GM18873 (cell line): ENCODE results near the gene EGR2.
A peak's percentile ranks its signal among the peaks of the same experiment; 100 is the strongest.

Source experiments
- ATAC-seq: cut with Tn5 transposase; IDR thresholded peaks from one replicate; pipeline ENCODE4 v1.9.1; 2021; ENCODE audit warnings: mild to moderate bottlenecking, moderate library complexity, moderate number of reproducible peaks; ENCODE audit not compliant: unreplicated experiment, low FRiP score

Gene EGR2

DNA sequence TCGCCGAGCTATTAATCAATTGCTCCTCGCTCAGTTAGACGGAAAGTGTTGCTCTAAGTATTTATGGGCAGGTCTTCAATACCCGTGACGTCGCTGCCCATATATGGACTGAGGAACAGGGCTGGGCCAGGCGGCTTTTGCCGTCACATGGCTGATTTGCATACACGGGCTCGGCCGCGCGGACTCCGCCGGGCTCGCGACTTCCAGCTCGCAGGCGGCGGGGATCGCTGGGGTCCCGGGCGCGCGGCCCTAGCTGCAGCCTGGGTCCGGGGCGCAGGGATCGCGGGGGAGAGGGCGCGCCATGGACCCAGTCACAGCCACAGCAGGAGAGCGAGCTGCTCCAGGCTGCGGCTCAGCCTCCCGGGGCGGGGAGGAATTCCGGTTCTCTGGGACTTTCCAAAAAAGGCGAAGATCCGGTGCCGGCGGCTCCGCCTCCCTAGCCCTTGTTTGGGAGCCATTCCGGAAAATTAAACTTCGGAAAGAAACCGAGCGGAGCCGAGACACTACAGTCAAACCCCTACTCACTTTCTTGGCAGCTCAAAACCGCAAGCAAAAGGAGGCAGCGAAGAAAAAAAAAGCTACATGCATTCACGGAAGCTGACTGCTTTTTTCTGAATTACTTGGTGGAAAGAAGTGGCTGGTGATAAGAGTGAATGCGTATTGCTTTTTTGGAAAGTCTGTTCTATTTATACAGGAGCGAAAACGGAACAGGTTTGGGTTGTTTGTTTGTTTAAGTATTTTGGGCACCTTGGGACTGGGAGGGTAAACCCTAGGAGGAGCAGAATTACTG, at the start of gene EGR2:
TSS of gene EGR2 (minus strand) at position 36 of the 790 bp plus-strand sequence. CDS start 337 bp downstream, outside the sequence.
- ATAC-seq, result peak; percentile 67

DNA sequence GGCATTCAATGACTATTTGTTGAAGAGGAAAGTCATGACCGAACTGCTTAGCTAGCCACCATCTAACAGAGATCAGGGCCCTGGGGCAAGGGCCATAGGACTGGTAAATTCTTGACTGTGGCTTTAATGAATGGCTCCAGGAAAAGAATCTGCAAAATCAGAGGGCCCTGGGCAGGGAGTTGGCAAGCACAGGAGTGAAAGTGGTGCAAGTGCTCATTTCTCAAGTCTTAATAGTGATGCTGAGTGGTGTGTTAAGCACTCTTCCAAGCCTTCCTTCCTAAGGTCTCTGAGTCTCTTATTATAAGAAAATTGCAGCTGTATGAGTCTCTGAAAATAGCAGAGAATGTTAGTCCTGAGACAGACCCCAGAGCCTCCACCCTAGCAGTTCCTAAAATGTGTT, 46.3 kb upstream of the EGR2 start:
- no peak for ATAC-seq

GRCh38 chr10:62861507-62861906, 45.3 kb upstream of the EGR2 start:
- no peak for ATAC-seq

DNA sequence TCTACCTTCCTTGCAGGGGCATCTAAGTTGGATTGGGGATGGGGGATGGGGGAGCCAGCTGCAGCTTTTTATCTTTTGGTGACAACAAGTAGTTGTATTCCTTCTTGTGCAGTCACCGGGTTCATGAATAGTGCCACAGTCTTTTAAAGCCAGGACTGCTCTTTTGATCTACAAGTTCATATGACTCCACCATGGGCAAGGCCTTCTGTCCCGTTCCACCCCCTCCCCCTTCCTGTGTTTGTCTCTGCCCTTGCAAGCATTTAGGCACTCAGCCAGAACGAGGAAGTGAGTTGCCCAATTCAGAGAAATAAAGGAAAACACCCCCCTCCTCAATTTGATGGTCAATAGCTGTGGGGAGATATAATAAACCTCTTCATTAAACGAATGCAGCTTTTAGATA, 44.8 kb upstream of the EGR2 start:
- ATAC-seq, result no peak

GRCh38 chr10:62858364-62858763, 42.2 kb upstream of the EGR2 start:
- ATAC-seq, result no peak

GRCh38 chr10:62856021-62856420, 39.9 kb upstream of the EGR2 start:
- ATAC-seq, result no peak

DNA sequence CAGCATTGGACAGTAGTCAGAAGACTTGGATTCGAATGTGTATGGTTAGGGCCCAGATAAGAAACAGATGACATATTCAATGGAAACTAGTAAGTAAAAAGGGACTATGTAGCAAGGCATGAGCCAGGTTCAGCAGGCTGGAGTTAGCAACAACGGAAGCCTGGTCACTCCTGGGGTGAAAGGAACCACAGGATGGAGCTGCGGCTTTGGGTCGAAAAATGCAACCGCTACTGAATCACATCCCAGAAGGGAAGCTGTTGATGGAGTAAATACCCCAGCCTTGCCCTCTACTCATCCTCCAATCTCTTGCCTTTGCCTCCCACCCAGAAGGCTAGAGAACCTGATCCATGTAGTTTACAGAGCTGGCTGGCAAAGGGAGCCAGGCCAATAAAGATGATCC, 37.5 kb upstream of the EGR2 start:
- no peak for ATAC-seq

- peak; percentile 63 for ATAC-seq
Measured at GRCh38 chr10:62852961-62853702, 37.0 kb upstream of the EGR2 start.

GRCh38 chr10:62851442-62851841, 35.3 kb upstream of the EGR2 start:
- no peak for ATAC-seq

GRCh38 chr10:62850646-62851045, 34.5 kb upstream of the EGR2 start:
- no peak for ATAC-seq

GRCh38 chr10:62847433-62847832, 31.3 kb upstream of the EGR2 start:
- ATAC-seq, result no peak

DNA sequence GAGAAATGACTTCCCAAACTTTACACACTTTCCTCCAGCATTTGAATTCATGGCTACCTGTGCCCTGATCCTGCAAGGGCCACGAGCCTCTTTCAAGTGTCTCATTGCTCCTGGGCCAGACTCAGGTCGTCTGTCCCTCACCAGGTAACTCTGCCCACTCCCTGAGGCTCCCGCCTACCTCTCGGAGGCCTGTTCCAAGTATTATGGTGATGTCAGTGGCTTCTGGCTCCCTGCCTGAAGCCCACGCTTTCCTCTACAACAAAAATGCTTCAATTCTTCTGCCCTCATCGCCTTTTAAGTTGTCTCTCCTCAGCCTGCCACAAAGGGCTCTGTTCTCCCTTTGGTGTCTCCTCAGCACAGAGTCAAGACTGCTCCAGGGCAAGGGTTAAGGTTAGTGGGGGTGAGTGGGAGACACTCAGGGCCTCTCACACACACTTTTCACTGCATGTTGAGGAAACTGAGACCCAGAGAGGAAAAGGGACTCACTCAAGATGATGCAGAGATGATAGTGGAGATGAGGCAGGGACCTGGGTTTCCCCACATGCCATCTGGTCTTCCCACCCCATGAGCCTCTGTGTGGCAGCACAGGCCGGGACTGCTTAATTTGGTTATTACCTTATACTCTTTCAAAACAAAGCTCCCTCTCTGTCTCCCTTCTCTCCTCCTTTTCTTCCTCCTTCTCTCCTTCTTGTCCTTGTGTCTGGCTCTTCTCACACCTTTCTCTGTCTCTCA, 28.3 kb upstream of the EGR2 start:
- no peak for ATAC-seq

DNA sequence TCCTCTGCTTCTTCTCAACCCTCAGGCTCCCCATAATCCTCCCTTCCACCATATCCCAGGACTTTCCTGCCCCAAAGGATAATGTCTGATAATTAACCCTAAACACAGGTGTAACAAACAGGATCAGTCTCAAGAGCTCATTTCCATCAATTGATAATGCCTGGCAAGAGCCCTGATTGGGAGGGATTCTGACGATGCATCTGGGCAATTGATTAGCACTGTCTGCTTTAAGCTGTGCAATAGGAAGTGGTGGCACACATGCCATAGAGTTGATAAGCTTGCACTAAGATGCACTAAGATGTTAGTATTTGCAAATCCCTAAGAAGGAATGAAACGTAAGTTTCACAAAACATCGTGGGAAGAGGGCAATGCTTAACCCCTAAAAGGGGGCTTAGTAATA, 27.4 kb upstream of the EGR2 start:
- no peak for ATAC-seq

- no peak for ATAC-seq
Measured at GRCh38 chr10:62842983-62843382, 26.8 kb upstream of the EGR2 start.

DNA sequence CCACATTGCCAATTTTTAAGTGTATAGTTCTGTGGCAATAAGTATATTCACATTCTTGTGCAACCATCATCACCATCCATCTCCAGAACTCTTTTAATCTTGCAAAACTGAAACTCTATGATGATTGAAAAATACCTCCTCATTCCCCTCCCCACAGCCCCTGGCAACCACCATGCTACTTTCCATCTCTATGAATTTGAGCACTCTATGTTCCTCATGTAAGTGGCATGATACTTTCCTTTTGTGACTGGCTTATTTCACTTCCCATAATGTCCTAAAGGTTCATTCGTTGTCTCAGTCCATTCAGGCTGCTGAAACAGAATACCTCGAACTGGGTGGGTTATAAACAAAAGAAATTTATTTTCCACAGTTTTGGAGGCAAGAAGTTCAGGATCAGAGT, 23.4 kb upstream of the EGR2 start:
- ATAC-seq, result no peak

DNA sequence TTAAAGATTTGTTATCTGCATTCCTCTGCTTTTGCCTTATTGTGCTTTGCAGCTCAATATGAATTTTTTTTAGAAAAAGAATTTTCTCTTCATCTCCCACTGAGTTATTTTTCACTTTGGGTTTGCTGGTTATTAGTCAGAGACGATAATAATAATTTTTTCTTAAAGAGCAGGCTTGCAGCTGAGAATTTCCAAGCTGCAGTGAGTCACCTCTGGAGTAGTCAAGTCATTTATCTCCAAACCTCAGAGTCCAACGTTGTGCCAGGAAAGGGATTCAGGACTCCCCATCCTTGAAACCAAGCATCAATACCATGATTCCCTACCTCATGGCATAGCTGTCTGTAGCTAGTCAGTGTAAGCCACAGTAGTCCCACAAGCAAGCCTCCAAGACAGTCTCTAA, 15.2 kb upstream of the EGR2 start:
- no peak for ATAC-seq

DNA sequence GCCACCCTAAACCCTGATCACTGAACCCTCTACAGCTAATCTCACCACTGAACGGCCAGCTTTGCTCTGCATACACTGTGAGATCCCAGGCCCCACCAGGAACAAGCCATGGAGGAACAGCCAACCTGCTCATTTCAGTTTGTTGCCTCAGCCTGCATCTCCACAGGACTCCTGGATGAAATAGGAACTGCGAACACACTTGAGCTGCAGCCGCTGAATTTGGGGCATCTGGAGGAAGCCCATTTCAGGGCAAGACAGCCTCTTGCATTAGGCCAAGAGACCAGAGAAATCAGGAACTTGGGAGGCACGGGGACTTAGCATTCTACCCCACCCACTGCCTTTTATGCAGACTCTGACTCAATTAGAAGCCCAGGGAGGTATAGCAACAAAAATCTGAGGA, 14.5 kb upstream of the EGR2 start:
- ATAC-seq, result no peak

GRCh38 chr10:62829622-62830021, 13.5 kb upstream of the EGR2 start:
- no peak for ATAC-seq

GRCh38 chr10:62826273-62826672, 10.1 kb upstream of the EGR2 start:
- no peak for ATAC-seq

GRCh38 chr10:62820586-62820985, 4.4 kb upstream of the EGR2 start:
- ATAC-seq, result no peak
